Trophoblast cell (in vitro differentiated cells and primary cell): Measurements from ENCODE around the gene KRT23.

Source experiments
- DNase-seq, 2 donors: peaks; one replicate each; pipeline ENCODE4 v3.0.0-alpha.2; 2016
- H2AFZ ChIP-seq: 2 replicates; pipeline ENCODE4 v1.6.1; 2013; ENCODE audit warnings: low read length, moderate library complexity, mild to moderate bottlenecking; ENCODE audit not compliant: insufficient read depth, poor library complexity
- H2AK5ac ChIP-seq: 2 replicates; pipeline ENCODE4 v1.6.1; 2013; ENCODE audit warnings: mild to moderate bottlenecking, low read length
- H2BK120ac ChIP-seq: 2 replicates; pipeline ENCODE4 v1.6.1; 2013; ENCODE audit warnings: low read length, mild to moderate bottlenecking, moderate library complexity; ENCODE audit not compliant: insufficient read depth, poor library complexity
- H2BK12ac ChIP-seq: 2 replicates; pipeline ENCODE4 v1.6.1; 2013; ENCODE audit warnings: mild to moderate bottlenecking, low read length, moderate library complexity
- H2BK5ac ChIP-seq: 2 replicates; pipeline ENCODE4 v1.6.1; 2013; ENCODE audit warnings: low read length, low read depth, moderate library complexity, mild to moderate bottlenecking; ENCODE audit not compliant: poor library complexity
- H3K14ac ChIP-seq: 2 replicates; pipeline ENCODE4 v1.6.1; 2013; ENCODE audit warnings: mild to moderate bottlenecking, low read length
- H3K18ac ChIP-seq: 2 replicates; pipeline ENCODE4 v1.6.1; 2013; ENCODE audit warnings: mild to moderate bottlenecking, low read length
- H3K23ac ChIP-seq: 2 replicates; pipeline ENCODE4 v1.6.1; 2013; ENCODE audit warnings: low read length
- H3K27ac ChIP-seq: 2 replicates; pipeline ENCODE4 v1.5.1; 2013; ENCODE audit warnings: low read depth, mild to moderate bottlenecking, inconsistent platforms, low read length, moderate library complexity
- H3K27me3 ChIP-seq: 2 replicates; pipeline ENCODE4 v1.6.1; 2013; ENCODE audit warnings: inconsistent platforms, mild to moderate bottlenecking, low read length, moderate library complexity; ENCODE audit not compliant: insufficient read depth
- H3K36me3 ChIP-seq, 2 experiments: 1 replicate in 1 of 2; 2 replicates in 1 of 2; pipeline ENCODE4 v1.6.1; 2013; ENCODE audit warnings: low read length in 2 of 2, mild to moderate bottlenecking in 2 of 2, moderate library complexity in 1 of 2; ENCODE audit not compliant: insufficient read depth in 2 of 2, control insufficient read depth in 1 of 2
- H3K4ac ChIP-seq: 2 replicates; pipeline ENCODE4 v1.6.1; 2013; ENCODE audit warnings: low read depth, mild to moderate bottlenecking, low read length, moderate library complexity
- H3K4me1 ChIP-seq, 2 experiments: 1 replicate in 1 of 2; 2 replicates in 1 of 2; pipeline ENCODE4 v1.6.1; 2013; ENCODE audit warnings: low read length in 2 of 2, mild to moderate bottlenecking in 2 of 2, moderate library complexity in 1 of 2; ENCODE audit not compliant: insufficient read depth in 2 of 2, control insufficient read depth in 1 of 2
- H3K4me2 ChIP-seq: 2 replicates; pipeline ENCODE4 v1.6.1; 2013; ENCODE audit warnings: inconsistent platforms, mild to moderate bottlenecking, low read length, moderate library complexity
- H3K4me3 ChIP-seq: 2 replicates; pipeline ENCODE4 v1.5.1; 2013; ENCODE audit warnings: mild to moderate bottlenecking, low read depth, low read length, inconsistent platforms
- H3K79me1 ChIP-seq: one replicate; pipeline ENCODE4 v1.6.1; 2013; ENCODE audit warnings: low read length
- H3K79me2 ChIP-seq: 2 replicates; pipeline ENCODE4 v1.6.1; 2013; ENCODE audit warnings: low read length, mild to moderate bottlenecking; ENCODE audit not compliant: control insufficient read depth, insufficient read depth, poor library complexity
- H3K9ac ChIP-seq: 2 replicates; pipeline ENCODE4 v1.6.1; 2013; ENCODE audit warnings: mild to moderate bottlenecking, low read length
- H3K9me3 ChIP-seq: 2 replicates; pipeline ENCODE4 v1.6.1; 2013; ENCODE audit warnings: low read depth, mild to moderate bottlenecking, control low read depth, inconsistent platforms, low read length; ENCODE audit not compliant: insufficient read depth
- H4K12ac ChIP-seq: 2 replicates; pipeline ENCODE4 v1.6.1; 2013; ENCODE audit warnings: low read depth, mild to moderate bottlenecking, low read length, moderate library complexity
- H4K8ac ChIP-seq: 2 replicates; pipeline ENCODE4 v1.6.1; 2013; ENCODE audit warnings: low read depth, mild to moderate bottlenecking, low read length, moderate library complexity
- H4K91ac ChIP-seq: one replicate; pipeline ENCODE4 v1.6.1; 2013; ENCODE audit warnings: low read depth, mild to moderate bottlenecking, low read length, moderate library complexity
- WGBS: extraction: QIAGEN DNeasy Blood & Tissue Kit; methylation state at CpG from one replicate; pipeline ENCODE4 v1.1.7; 2013; ENCODE audit warnings: missing lambda C conversion rate; ENCODE audit not compliant: insufficient read length, insufficient coverage; ENCODE audit errors: extremely low coverage; 5-methylcytosine and 5-hydroxymethylcytosine counted together

KRT23 gene

GRCh38 chr17:40951011-40951622 is 13.7 kb upstream of the KRT23 start:
- WGBS = no CpG with 5 or more reads among the region's 2 CpGs
- Histone ChIP-seq H3K79me1 (peaks cover 3% of the 10 kb centered on the region), H3K4me1 (no peaks in the 10 kb centered on the region), H3K14ac (no peak overlapping the region), H4K8ac (no peak overlapping the region), H3K23ac (no peak overlapping the region), H2BK5ac (no peak overlapping the region), H3K4me2 (no peak overlapping the region), H3K4me3 (no peak overlapping the region), H3K9me3 (no peaks in the 10 kb centered on the region), H2AK5ac (no peak overlapping the region), H2BK12ac (no peak overlapping the region), H3K18ac (no peak overlapping the region), H3K27me3 (no peaks in the 10 kb centered on the region), H2BK120ac (no peak overlapping the region), H3K4ac (no peak overlapping the region), H3K36me3 (no peaks in the 10 kb centered on the region), H4K12ac (no peak overlapping the region), H2AFZ (no peak overlapping the region), H4K91ac (no peak overlapping the region), H3K27ac (no peak overlapping the region), H3K79me2 (no peaks in the 10 kb centered on the region), H3K9ac (no peak overlapping the region)
- no peak for DNase-seq

GRCh38 chr17:40950176-40950575 is 12.7 kb upstream of the KRT23 start:
- H3K79me2 ChIP-seq = no peaks in the 10 kb centered on the region
- H2AK5ac ChIP-seq = no peak overlapping the region
- H4K91ac ChIP-seq = no peak overlapping the region
- H2BK5ac ChIP-seq = no peak overlapping the region
- no peaks in the 10 kb centered on the region for H3K36me3 ChIP-seq
- H2BK12ac ChIP-seq = no peak overlapping the region
- H3K4me1 ChIP-seq = no peaks in the 10 kb centered on the region
- H3K23ac ChIP-seq = no peak overlapping the region
- no peak overlapping the region for H2BK120ac ChIP-seq
- H3K79me1 ChIP-seq = no peaks in the 10 kb centered on the region
- WGBS = no CpG with 5 or more reads among the region's 7 CpGs
- no peaks in the 10 kb centered on the region for H3K9me3 ChIP-seq
- H3K4me2 ChIP-seq = no peak overlapping the region
- H4K12ac ChIP-seq = no peak overlapping the region
- H2AFZ ChIP-seq = no peak overlapping the region
- no peaks in the 10 kb centered on the region for H3K27me3 ChIP-seq
- no peak overlapping the region for H3K14ac ChIP-seq
- H3K4me3 ChIP-seq = no peak overlapping the region
- no peak overlapping the region for H3K4ac ChIP-seq
- no peak overlapping the region for H4K8ac ChIP-seq
- H3K27ac ChIP-seq = no peak overlapping the region
- H3K18ac ChIP-seq = no peak overlapping the region
- H3K9ac ChIP-seq = no peak overlapping the region
- no peak for DNase-seq

GRCh38 chr17:40949418-40949817 is 12.0 kb upstream of the KRT23 start:
- no peak overlapping the region for H3K27ac ChIP-seq
- H4K8ac ChIP-seq = no peak overlapping the region
- no peaks in the 10 kb centered on the region for H3K36me3 ChIP-seq
- no peak for DNase-seq
- H3K4ac ChIP-seq = no peak overlapping the region
- no peak overlapping the region for H3K4me2 ChIP-seq
- H3K23ac ChIP-seq = no peak overlapping the region
- H3K79me2 ChIP-seq = no peaks in the 10 kb centered on the region
- no peak overlapping the region for H4K91ac ChIP-seq
- no peaks in the 10 kb centered on the region for H3K27me3 ChIP-seq
- no peaks in the 10 kb centered on the region for H3K9me3 ChIP-seq
- H3K4me1 ChIP-seq = peaks cover 0 to 3% of the 10 kb centered on the region in 2 experiments
- H3K18ac ChIP-seq = no peak overlapping the region
- peak overlapping the region; percentile 60 for H3K14ac ChIP-seq
- H2BK12ac ChIP-seq = no peak overlapping the region
- H2AK5ac ChIP-seq = no peak overlapping the region
- no peak overlapping the region for H3K4me3 ChIP-seq
- no peak overlapping the region for H2BK5ac ChIP-seq
- no peak overlapping the region for H4K12ac ChIP-seq
- no peaks in the 10 kb centered on the region for H3K79me1 ChIP-seq
- peak overlapping the region; percentile 11 for H2BK120ac ChIP-seq
- no CpG with 5 or more reads among the region's 10 CpGs for WGBS
- no peak overlapping the region for H3K9ac ChIP-seq
- H2AFZ ChIP-seq = no peak overlapping the region

GRCh38 chr17:40947929-40948328 is 10.5 kb upstream of the KRT23 start:
- no peaks in the 10 kb centered on the region for H3K79me2 ChIP-seq
- H3K9me3 ChIP-seq = no peaks in the 10 kb centered on the region
- no peak overlapping the region for H3K14ac ChIP-seq
- no peaks in the 10 kb centered on the region for H3K79me1 ChIP-seq
- H2BK12ac ChIP-seq = no peak overlapping the region
- H3K18ac ChIP-seq = no peak overlapping the region
- H3K36me3 ChIP-seq = no peaks in the 10 kb centered on the region
- no peak overlapping the region for H2BK120ac ChIP-seq
- H3K4me1 ChIP-seq = peaks cover 0 to 3% of the 10 kb centered on the region in 2 experiments
- no peak for DNase-seq
- no peak overlapping the region for H3K27ac ChIP-seq
- WGBS = no CpG with 5 or more reads among the region's 2 CpGs
- no peaks in the 10 kb centered on the region for H3K27me3 ChIP-seq
- H4K8ac ChIP-seq = no peak overlapping the region
- no peak overlapping the region for H3K4ac ChIP-seq
- no peak overlapping the region for H4K12ac ChIP-seq
- H3K9ac ChIP-seq = no peak overlapping the region
- H3K4me2 ChIP-seq = no peak overlapping the region
- H2AFZ ChIP-seq = no peak overlapping the region
- H2AK5ac ChIP-seq = no peak overlapping the region
- no peak overlapping the region for H3K4me3 ChIP-seq
- H2BK5ac ChIP-seq = no peak overlapping the region
- no peak overlapping the region for H3K23ac ChIP-seq
- H4K91ac ChIP-seq = no peak overlapping the region
